ENCODE measurements around the gene MXD4.

MXD4 gene

GRCh38 chr4:2261853-2262144 lies at the start of gene MXD4:
MXD4 (minus strand) TSS chr4:2262109; CDS start chr4:2261980, 129 bp downstream.
- DNase-seq, result no peak

GRCh38 chr4:2306773-2307410 lies 45.0 kb upstream of the MXD4 start:
- no peak for DNase-seq

DNA sequence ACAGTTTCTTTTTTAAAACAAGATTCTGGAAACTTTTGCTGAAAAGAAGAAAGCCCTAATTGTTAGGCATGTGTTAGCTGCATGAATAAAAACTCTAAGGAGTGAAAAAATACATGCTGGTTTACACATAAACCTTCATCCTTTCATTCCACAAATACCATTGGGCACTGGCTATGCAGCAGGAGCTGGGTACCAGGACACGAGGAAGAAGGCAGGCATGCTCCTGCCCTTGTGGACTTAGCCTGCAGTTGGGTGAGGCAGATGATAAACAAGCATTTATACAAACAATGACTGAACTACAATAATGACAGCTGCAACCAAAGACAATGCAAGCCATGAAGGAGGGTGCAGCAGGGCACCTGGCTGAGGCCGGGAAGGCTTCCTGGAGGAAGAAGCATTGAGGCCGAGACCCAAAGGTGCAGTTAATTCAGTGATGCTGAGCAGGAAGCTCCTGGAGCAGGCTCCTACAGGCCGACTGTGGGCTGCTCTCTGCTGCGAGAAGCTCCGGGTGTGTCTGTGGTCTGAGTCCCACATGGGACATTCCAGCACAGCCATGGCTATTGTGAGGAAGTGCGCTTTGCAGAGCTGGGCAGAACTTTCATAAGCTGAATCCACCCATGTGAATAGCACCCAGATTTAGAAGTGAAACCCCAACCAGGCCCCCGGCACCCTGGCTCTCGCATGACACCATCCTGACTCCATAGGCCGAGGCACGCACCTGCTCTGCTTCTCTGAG lies 44.0 kb upstream of the MXD4 start:
- no peak for DNase-seq

- DNase-seq, result no peak
Measured at GRCh38 chr4:2304877-2305561, 43.1 kb upstream of the MXD4 start.

GRCh38 chr4:2304321-2304876 lies 42.5 kb upstream of the MXD4 start:
- DNase-seq, result no peak

- DNase-seq, result no peak
Measured at GRCh38 chr4:2303686-2304320, 41.9 kb upstream of the MXD4 start.

GRCh38 chr4:2303121-2303685 lies 41.3 kb upstream of the MXD4 start:
- no peak for DNase-seq

GRCh38 chr4:2302387-2303119 lies 40.6 kb upstream of the MXD4 start:
- DNase-seq, result no peak

DNA sequence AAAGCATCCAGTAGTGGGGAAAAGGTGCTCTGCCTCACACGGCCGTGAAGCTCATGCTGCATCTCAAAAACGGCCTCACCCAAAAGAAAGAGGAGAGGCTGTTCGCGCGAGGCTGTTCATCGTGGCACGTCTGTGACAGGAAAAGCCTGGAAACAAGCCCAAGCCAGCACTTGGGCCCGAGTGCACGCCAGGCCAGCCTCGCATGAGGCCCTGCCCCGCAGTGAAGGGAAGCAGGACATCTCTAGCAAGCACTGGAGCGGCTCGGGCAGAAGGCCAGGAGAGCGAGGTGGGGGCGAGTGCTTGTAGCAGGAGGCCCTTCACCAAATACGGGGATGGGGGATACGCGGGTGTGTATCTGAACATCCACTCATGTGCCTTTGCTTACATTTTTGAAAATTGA lies 39.9 kb upstream of the MXD4 start:
- no peak for DNase-seq

DNA sequence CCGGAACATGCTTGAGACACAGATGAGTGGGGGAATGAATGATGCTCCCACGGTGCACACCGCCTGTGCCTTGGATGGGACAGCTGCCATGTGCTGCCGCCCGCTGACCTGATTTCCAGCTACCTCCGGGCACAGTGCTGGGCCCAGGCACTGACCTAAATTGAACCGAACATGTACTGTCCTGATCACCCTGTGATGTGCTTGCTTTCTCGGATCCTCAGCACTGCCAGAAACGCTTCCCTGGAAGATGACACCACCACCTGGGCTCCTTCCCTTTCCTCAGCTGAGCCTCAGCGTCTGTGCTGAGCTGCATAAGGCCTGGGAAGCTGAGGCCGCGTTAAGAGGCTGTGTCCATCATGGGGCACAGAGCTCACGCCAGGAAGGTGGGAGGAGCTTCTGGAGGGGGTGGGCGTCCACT lies 39.3 kb upstream of the MXD4 start:
- no peak for DNase-seq

GRCh38 chr4:2300431-2301224 lies 38.7 kb upstream of the MXD4 start:
- no peak for DNase-seq

DNA sequence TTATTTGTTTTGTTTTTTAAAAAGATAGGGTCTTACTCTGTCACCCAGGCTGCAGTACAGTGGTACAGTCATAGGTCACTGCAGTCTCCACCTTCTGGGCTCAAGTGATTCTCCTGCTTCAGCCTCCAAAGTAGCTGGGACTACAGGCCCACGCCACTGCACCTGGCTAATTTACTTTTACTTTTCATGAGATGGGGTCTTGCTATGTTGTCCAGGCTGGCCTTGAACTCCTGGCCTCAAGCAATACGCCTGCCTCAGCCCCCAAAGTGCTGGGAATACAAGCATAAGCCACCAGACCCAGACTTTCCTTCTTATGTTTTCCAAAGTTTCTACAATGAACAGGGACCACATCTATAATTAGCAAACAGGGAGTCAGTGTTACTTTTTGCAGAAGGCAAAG lies 37.9 kb upstream of the MXD4 start:
- DNase-seq, result no peak

GRCh38 chr4:2298532-2298991 lies 36.7 kb upstream of the MXD4 start:
- DNase-seq, result no peak

- no peak for DNase-seq
Measured at GRCh38 chr4:2297606-2298531, 36.0 kb upstream of the MXD4 start.

GRCh38 chr4:2296631-2297601 lies 35.0 kb upstream of the MXD4 start:
- peak; percentile 37 for DNase-seq

DNA sequence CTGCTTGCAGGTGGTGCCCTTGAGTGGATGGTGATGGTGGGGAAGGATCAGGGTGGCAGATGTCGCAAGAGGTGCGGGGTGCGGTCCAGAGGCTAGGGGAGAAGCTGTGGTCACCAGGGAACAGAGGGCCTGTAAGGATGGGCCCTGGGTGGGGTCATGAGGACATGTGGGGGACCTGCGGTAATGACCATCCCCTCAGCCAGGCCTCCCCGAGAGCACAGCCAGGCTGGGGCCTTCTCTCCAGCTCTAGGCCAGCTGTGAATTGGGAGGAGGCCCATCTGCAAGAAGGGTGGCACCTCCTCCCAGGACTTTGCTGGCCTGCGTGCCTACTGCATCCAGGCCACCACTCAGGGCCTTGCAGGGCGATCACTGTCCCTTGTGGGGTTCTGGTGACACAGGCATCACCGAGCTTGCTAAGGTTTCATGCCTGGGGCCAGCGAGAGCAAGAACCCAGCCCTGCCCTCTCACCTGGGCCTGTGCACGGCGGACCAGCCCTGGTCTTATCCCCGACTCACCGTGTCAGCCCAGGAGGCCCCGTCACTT lies 34.1 kb upstream of the MXD4 start:
- DNase-seq, result no peak

- no peak for DNase-seq
Measured at GRCh38 chr4:2295500-2295899, 33.6 kb upstream of the MXD4 start.

GRCh38 chr4:2292646-2293108 lies 30.8 kb upstream of the MXD4 start:
- no peak for DNase-seq
